Sigmoid colon (tissue), 7 donors: ENCODE measurements around the gene SMIM24. TPM values are rescaled to one million over a fixed set of nuclear protein-coding genes. Genes with fewer than 3 reads are reported as not detected.
A peak's percentile ranks its signal among the peaks of the same experiment; 100 is the strongest.

ENCODE experiments used
- DNase-seq: peaks from one replicate; pipeline ENCODE4 v3.0.0-alpha.2; 2019
- H3K27ac ChIP-seq, 4 donors: fragments of 200-600 bp; sonication (generic); one replicate each; pipeline ENCODE4 v1.5.1; 2016 to 2019; ENCODE audit warnings: mild to moderate bottlenecking in 1 of 4
- H3K27me3 ChIP-seq, 3 donors: fragments of 200-600 bp; sonication (generic); one replicate each; pipeline ENCODE4 v1.5.1; 2019; ENCODE audit warnings: mild to moderate bottlenecking in 1 of 3
- H3K36me3 ChIP-seq, 4 donors: fragments of 200-600 bp; sonication (generic); one replicate each; pipeline ENCODE4 v1.5.1; 2016 to 2019
- H3K4me1 ChIP-seq, 4 donors: fragments of 200-600 bp; sonication (generic); one replicate each; pipeline ENCODE4 v1.5.1; 2017 to 2019
- H3K4me3 ChIP-seq, 4 donors: fragments of 200-600 bp; sonication (generic); one replicate each; pipeline ENCODE4 v1.5.1; 2017 to 2019; ENCODE audit warnings: mild to moderate bottlenecking in 2 of 4, moderate library complexity in 1 of 4
- H3K9me3 ChIP-seq, 4 donors: fragments of 200-600 bp in 3 of 4; sonication (generic) in 3 of 4; one replicate each; pipeline versions ENCODE4 v1.5.1 to v1.6.1; 2013 to 2019
- EP300 ChIP-seq, 4 donors: sonication (generic); formaldehyde crosslinking; IDR thresholded peaks; one replicate each; pipeline ENCODE4 v1.6.1; 2017; ENCODE audit warnings: antibody characterized with exemption in 4 of 4
- POLR2A ChIP-seq, 2 donors: fragments of 450-650 bp; IDR thresholded peaks; one replicate each; pipeline ENCODE4 v1.6.1; 2016; ENCODE audit warnings: antibody characterized with exemption in 2 of 2, mild to moderate bottlenecking in 2 of 2, moderate library complexity in 2 of 2
- POLR2AphosphoS5 ChIP-seq, 4 donors: sonication (generic); formaldehyde crosslinking; IDR thresholded peaks; one replicate each; pipeline ENCODE4 v1.6.1; 2017; ENCODE audit warnings: antibody characterized with exemption in 4 of 4
- WGBS, 2 donors: extraction: QIAGEN DNeasy Blood & Tissue Kit; methylation state at CpG; one replicate each; pipeline ENCODE4 v1.1.7; 2013; 5-methylcytosine and 5-hydroxymethylcytosine counted together
- intact Hi-C: fragments of 100-400 bp; cut with DNase I; formaldehyde crosslinking; loops from one replicate; pipeline ENCODE4 v1.15.1; 2023
- polyA plus RNA-seq, 3 donors: library from polyadenylated mRNA; stranded (reverse); fragments of 200-250 nt; gene quantifications; one replicate each; pipeline ENCODE4 v1.2.3, GENCODE V29; 2013
- total RNA-seq, 4 donors: library from RNA; depleted of rRNA; stranded (reverse); fragments of >200 nt; gene quantifications; one replicate each; pipeline ENCODE4 v1.1.0, GENCODE V29; 2016
- TF ChIP-seq, protein P1 (sequence below), 4 experiments: fragments of 450-650 bp in 3 of 4; fragments of 200-600 bp in 1 of 4; IDR thresholded peaks; one replicate each; pipeline ENCODE4 v1.5.1; 2016 to 2019; ENCODE audit warnings: antibody characterized with exemption in 4 of 4, mild to moderate bottlenecking in 3 of 4, moderate library complexity in 2 of 4
- donor health status: healthy with polysubstance abuse.
- donor health status: Bipolar disorder and iron deficiency.
- donor health status: healthy.

Gene SMIM24
- total and polyA plus RNA-seq, 7 donors, result 15.1 to 72.7 (median 30.3) TPM; not detected in 4

DNA sequence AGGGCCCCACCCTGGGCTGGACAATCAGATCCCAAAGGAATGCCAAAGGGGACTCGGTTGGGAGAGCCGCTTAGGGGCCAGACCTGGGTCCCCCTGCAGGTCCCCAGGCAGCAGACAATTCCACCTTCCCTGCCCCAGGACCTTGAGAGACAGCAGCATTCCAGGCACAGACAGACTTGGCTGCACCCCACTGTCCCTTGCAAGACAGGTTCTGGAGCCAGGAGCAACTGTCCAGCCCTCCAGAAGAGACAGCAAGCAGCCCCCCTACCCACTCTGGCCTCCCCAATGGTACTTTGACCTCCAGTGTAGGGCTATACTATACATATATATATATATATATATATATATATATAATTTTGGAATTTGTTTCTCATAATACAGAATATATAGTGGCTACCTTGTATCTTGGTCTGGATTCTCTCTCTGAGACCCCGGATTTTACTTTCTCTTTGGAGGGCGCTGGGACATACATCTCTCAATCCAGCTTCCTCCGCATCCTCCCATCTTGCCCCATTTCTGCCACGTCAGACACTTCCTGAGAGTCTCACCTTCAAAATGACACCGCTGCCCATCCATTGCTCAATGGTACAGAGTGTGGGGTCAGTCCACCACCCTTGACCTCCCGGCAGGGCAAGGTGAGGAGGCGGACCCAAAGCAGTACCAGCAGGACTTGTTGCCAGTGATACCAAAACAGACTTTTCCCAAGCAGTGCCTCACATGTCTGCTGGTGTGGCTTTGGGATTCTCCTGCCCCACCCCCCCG, 12.7 kb downstream of the SMIM24 start:
- H3K4me3 ChIP-seq, result no peak overlapping the region
- WGBS, 2 donors, result 90 to 94% methylated on average over 10 of the region's 10 CpGs
- intact Hi-C loops, result loop anchor here (5.0 kb wide), 1 partner anchor 35 kb away; no protein-coding TSS in a partner anchor
- H3K27ac ChIP-seq, result peak overlapping the region; percentile 70 to 92 (median 86)
- TF ChIP-seq, protein P1, sequence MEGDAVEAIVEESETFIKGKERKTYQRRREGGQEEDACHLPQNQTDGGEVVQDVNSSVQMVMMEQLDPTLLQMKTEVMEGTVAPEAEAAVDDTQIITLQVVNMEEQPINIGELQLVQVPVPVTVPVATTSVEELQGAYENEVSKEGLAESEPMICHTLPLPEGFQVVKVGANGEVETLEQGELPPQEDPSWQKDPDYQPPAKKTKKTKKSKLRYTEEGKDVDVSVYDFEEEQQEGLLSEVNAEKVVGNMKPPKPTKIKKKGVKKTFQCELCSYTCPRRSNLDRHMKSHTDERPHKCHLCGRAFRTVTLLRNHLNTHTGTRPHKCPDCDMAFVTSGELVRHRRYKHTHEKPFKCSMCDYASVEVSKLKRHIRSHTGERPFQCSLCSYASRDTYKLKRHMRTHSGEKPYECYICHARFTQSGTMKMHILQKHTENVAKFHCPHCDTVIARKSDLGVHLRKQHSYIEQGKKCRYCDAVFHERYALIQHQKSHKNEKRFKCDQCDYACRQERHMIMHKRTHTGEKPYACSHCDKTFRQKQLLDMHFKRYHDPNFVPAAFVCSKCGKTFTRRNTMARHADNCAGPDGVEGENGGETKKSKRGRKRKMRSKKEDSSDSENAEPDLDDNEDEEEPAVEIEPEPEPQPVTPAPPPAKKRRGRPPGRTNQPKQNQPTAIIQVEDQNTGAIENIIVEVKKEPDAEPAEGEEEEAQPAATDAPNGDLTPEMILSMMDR (IDR thresholded peaks at IDR 0.05), result no peak
- no peak for TF ChIP-seq POLR2A (IDR thresholded peaks at IDR 0.05)
- no peak for TF ChIP-seq EP300 (IDR thresholded peaks at IDR 0.05)
- peak in 1 of 4 donors; percentile 6 for TF ChIP-seq POLR2AphosphoS5 (IDR thresholded peaks at IDR 0.05)
- H3K4me1 ChIP-seq, result peaks cover 0 to 81% (median 70%) of the 10 kb centered on the region in 4 donors
- no peaks in the 10 kb centered on the region for H3K27me3 ChIP-seq
- no peak for DNase-seq
- no peaks in the 10 kb centered on the region for H3K9me3 ChIP-seq
- peaks cover 0 to 18% (median 13%) of the 10 kb centered on the region in 4 donors for H3K36me3 ChIP-seq

- peaks cover 0 to 28% (median 14%) of the 10 kb centered on the region in 4 donors for H3K36me3 ChIP-seq
- TF ChIP-seq EP300 (IDR thresholded peaks at IDR 0.05) (no peak), POLR2AphosphoS5 (IDR thresholded peaks at IDR 0.05) (peak; percentile 21 to 41 (median 29))
- H3K27ac ChIP-seq, result peak overlapping the region; percentile 70 to 92 (median 86)
- peaks cover 0 to 74% (median 62%) of the 10 kb centered on the region in 4 donors for H3K4me1 ChIP-seq
- DNase-seq, result no peak
- H3K27me3 ChIP-seq, result no peaks in the 10 kb centered on the region
- WGBS, 2 donors, result 86 to 96% methylated on average over 9 of the region's 9 CpGs
- no peaks in the 10 kb centered on the region for H3K9me3 ChIP-seq
- intact Hi-C loops, result loop anchor here (5.0 kb wide), 1 partner anchor 34 kb away; no protein-coding TSS in a partner anchor
- H3K4me3 ChIP-seq, result no peak overlapping the region
Observed at GRCh38 chr19:3466635-3467034, 13.7 kb downstream of the SMIM24 start.

DNA sequence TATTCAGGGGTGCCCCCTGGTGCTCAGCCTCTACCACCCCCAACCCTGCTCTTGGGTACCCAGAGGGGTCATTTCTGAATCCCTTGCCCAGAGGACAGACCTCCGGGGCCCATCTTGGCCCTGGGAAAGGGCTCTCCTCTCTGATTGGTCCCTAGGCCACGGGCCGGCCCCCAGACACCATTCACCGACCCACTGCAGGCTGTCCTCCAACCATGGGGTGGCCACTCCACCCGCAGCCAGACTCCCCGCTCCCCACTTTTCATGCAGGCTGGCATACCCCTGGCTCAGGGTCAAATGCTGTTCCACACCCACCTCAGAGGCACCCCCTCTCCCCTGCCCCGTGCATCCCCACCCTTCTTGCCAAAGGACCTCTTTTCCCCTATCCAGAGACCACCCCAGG, 14.8 kb downstream of the SMIM24 start:
- H3K27me3 ChIP-seq, result no peaks in the 10 kb centered on the region
- no peak overlapping the region for H3K4me3 ChIP-seq
- DNase-seq, result no peak
- peaks cover 0 to 39% (median 14%) of the 10 kb centered on the region in 4 donors for H3K36me3 ChIP-seq
- H3K9me3 ChIP-seq, result no peaks in the 10 kb centered on the region
- intact Hi-C loops, result loop anchor here (5.0 kb wide), 1 partner anchor 33 kb away; no protein-coding TSS in a partner anchor
- 90 to 94% methylated on average over 7 of the region's 7 CpGs for WGBS, 2 donors
- TF ChIP-seq POLR2A (IDR thresholded peaks at IDR 0.05) (no peak), EP300 (IDR thresholded peaks at IDR 0.05) (no peak), POLR2AphosphoS5 (IDR thresholded peaks at IDR 0.05) (peak in 1 of 4 donors; percentile 16)
- TF ChIP-seq, protein P1 (IDR thresholded peaks at IDR 0.05), result no peak
- H3K27ac ChIP-seq, result peak overlapping the region; percentile 70 to 92 (median 86)
- H3K4me1 ChIP-seq, result peaks cover 0 to 77% (median 67%) of the 10 kb centered on the region in 4 donors

GRCh38 chr19:3464587-3465235, 15.6 kb downstream of the SMIM24 start:
- Histone ChIP-seq H3K27me3 (no peaks in the 10 kb centered on the region), H3K9me3 (no peaks in the 10 kb centered on the region), H3K4me3 (no peak overlapping the region), H3K27ac (peak overlapping the region; percentile 70 to 92 (median 86)), H3K36me3 (peaks cover 0 to 41% (median 14%) of the 10 kb centered on the region in 4 donors), H3K4me1 (peaks cover 0 to 83% (median 74%) of the 10 kb centered on the region in 4 donors)
- TF ChIP-seq POLR2AphosphoS5 (IDR thresholded peaks at IDR 0.05) (peak in 1 of 4 donors; percentile 11), POLR2A (IDR thresholded peaks at IDR 0.05) (no peak), EP300 (IDR thresholded peaks at IDR 0.05) (no peak)
- TF ChIP-seq, protein P1 (IDR thresholded peaks at IDR 0.05), result no peak
- intact Hi-C loops, result loop anchor here (5.0 kb wide), 1 partner anchor 32 kb away; no protein-coding TSS in a partner anchor
- 87 to 94% methylated on average over 31 of the region's 31 CpGs for WGBS, 2 donors
- DNase-seq, result no peak
